ENCODE data around the gene NOL11.

GRCh38 chr17:67759355-67760171 lies 41.8 kb downstream of the NOL11 start:
- TF ChIP-seq CTCF (conservative IDR thresholded peaks at IDR 0.05; ENCODE audit: low read depth in 2 of 2) (no peak), EZH2 (IDR thresholded peaks at IDR 0.05; ENCODE audit: low read depth, unreplicated experiment) (no peak), REST (IDR thresholded peaks at IDR 0.05; ENCODE audit: unreplicated experiment) (no peak), POLR2AphosphoS5 (IDR thresholded peaks at IDR 0.05; ENCODE audit: low read depth) (no peak), EZH2phosphoT487 (IDR thresholded peaks at IDR 0.05; ENCODE audit: unreplicated experiment) (no peak), JUNB (IDR thresholded peaks at IDR 0.05; ENCODE audit: unreplicated experiment) (no peak), ETS1 (IDR thresholded peaks at IDR 0.05) (no peak), CREB1 (CRISPR knock-in tag; IDR thresholded peaks at IDR 0.05; ENCODE audit: low read depth) (no peak), NANOG (IDR thresholded peaks at IDR 0.05; ENCODE audit: borderline replicate concordance) (no peak), ZNF331 (CRISPR knock-in tag; IDR thresholded peaks at IDR 0.05; ENCODE audit: low read depth) (no peak), ZNF462 (CRISPR knock-in tag; IDR thresholded peaks at IDR 0.05) (no peak)

Data from GM23338 (cell line).